IMR-90 (cell line): ENCODE results near the gene PIM3. TPM values are rescaled to one million over a fixed set of nuclear protein-coding genes. Genes with fewer than 3 reads are reported as not detected.

Experiments
- ATAC-seq: fragments of 200-7000 bp; cut with Tn5 transposase; 2 replicates; pipeline ENCODE4 v1.9.1; 2020; ENCODE audit warnings: low read depth, mild to moderate bottlenecking, moderate library complexity
- BruUV-seq: library from RNA; stranded (reverse); fragments of 400-500 nt; replicated peaks from 2 replicates; lab custom pipeline; 2021; lab: Mats Ljungman, UMichigan
- CTCF ChIA-PET: fragments of 300-600 bp; formaldehyde crosslinking; extraction: SDS; loops from one replicate; lab custom pipeline; 2021; ENCODE audit warnings: antibody characterized with exemption; lab: Yijun Ruan, JAX
- POLR2A ChIA-PET: fragments of 300-600 bp; sonication (Branson Sonifier 250); formaldehyde crosslinking; loops from one replicate; lab custom pipeline; 2022; ENCODE audit warnings: antibody characterized with exemption; ENCODE audit not compliant: unreplicated experiment; lab: Charles Lee
- DNase-seq: peaks from one replicate; pipeline ENCODE4 v3.0.0; 2013
- H2AFZ ChIP-seq: replicated peaks from 2 replicates; pipeline ENCODE3; 2013; ENCODE audit warnings: low read length, mild to moderate bottlenecking; ENCODE audit not compliant: poor library complexity
- H2AK5ac ChIP-seq: 2 replicates; pipeline ENCODE4 v1.6.1; 2013; ENCODE audit warnings: low read depth, low read length, inconsistent platforms
- H2AK9ac ChIP-seq: replicated peaks from 2 replicates; pipeline ENCODE3; 2013; ENCODE audit warnings: mild to moderate bottlenecking, low read depth, low read length, moderate library complexity; ENCODE audit not compliant: poor library complexity
- H2BK120ac ChIP-seq: 2 replicates; pipeline ENCODE4 v1.6.1; 2013; ENCODE audit warnings: low read depth, low read length, inconsistent platforms
- H2BK15ac ChIP-seq: 3 replicates; pipeline ENCODE4 v1.6.1; 2013; ENCODE audit warnings: low read depth, low read length, inconsistent platforms
- H2BK20ac ChIP-seq: 2 replicates; pipeline ENCODE4 v1.6.1; 2013; ENCODE audit warnings: low read depth, mild to moderate bottlenecking, inconsistent platforms, low read length, moderate library complexity
- H2BK5ac ChIP-seq: 2 replicates; pipeline ENCODE4 v1.6.1; 2013; ENCODE audit warnings: mild to moderate bottlenecking, low read depth, low read length, inconsistent platforms; ENCODE audit not compliant: poor library complexity, severe bottlenecking
- H3K14ac ChIP-seq: replicated peaks from 2 replicates; pipeline ENCODE4 v1.6.1; 2013; ENCODE audit warnings: low read depth, low read length, inconsistent platforms
- H3K18ac ChIP-seq: 2 replicates; pipeline ENCODE4 v1.6.1; 2013; ENCODE audit warnings: low read depth, low read length, control low read depth
- H3K23ac ChIP-seq: 2 replicates; pipeline ENCODE4 v1.6.1; 2013; ENCODE audit warnings: low read depth, low read length, inconsistent platforms
- H3K27ac ChIP-seq: 2 replicates; pipeline ENCODE4 v1.5.1; 2013; ENCODE audit warnings: mild to moderate bottlenecking, control low read depth, low read length; ENCODE audit not compliant: insufficient read depth
- H3K27me3 ChIP-seq: 2 replicates; pipeline ENCODE4 v1.6.1; 2013; ENCODE audit warnings: low read length; ENCODE audit not compliant: control insufficient read depth, insufficient read depth
- H3K36me3 ChIP-seq: 2 replicates; pipeline ENCODE4 v1.6.1; 2013; ENCODE audit warnings: low read length, mixed read lengths; ENCODE audit not compliant: control insufficient read depth, insufficient read depth
- H3K4ac ChIP-seq: 2 replicates; pipeline ENCODE4 v1.6.1; 2013; ENCODE audit warnings: low read depth, low read length, inconsistent platforms
- H3K4me1 ChIP-seq: 2 replicates; pipeline ENCODE4 v1.6.1; 2013; ENCODE audit warnings: low read length, mixed read lengths; ENCODE audit not compliant: control insufficient read depth, insufficient read depth
- H3K4me2 ChIP-seq: 2 replicates; pipeline ENCODE4 v1.6.1; 2013; ENCODE audit warnings: low read depth, mild to moderate bottlenecking, control low read depth, low read length, moderate library complexity
- H3K4me3 ChIP-seq: 2 replicates; pipeline ENCODE4 v1.5.1; 2013; ENCODE audit warnings: low read depth, mild to moderate bottlenecking, control low read depth, low read length, moderate library complexity; ENCODE audit not compliant: insufficient read depth
- H3K56ac ChIP-seq: 2 replicates; pipeline ENCODE4 v1.6.1; 2013; ENCODE audit warnings: low read length, inconsistent platforms; ENCODE audit not compliant: insufficient read depth; ENCODE audit errors: extremely low read depth
- H3K79me1 ChIP-seq, 2 experiments: 2 replicates each; pipeline ENCODE4 v1.6.1; 2013; ENCODE audit warnings: low read length in 2 of 2, inconsistent platforms in 1 of 2, low read depth in 1 of 2
- H3K9ac ChIP-seq: 2 replicates; pipeline ENCODE4 v1.6.1; 2013; ENCODE audit warnings: low read depth, low read length, control low read depth
- H3K9me1 ChIP-seq: 2 replicates; pipeline ENCODE4 v1.6.1; 2013; ENCODE audit warnings: low read length, inconsistent platforms; ENCODE audit not compliant: insufficient read depth
- H3K9me3 ChIP-seq: 2 replicates; pipeline ENCODE4 v1.6.1; 2013; ENCODE audit warnings: low read length; ENCODE audit not compliant: control insufficient read depth, insufficient read depth
- H4K20me1 ChIP-seq: 2 replicates; pipeline ENCODE4 v1.6.1; 2013; ENCODE audit warnings: low read length, inconsistent platforms; ENCODE audit not compliant: insufficient read depth
- H4K5ac ChIP-seq: 2 replicates; pipeline ENCODE4 v1.6.1; 2013; ENCODE audit warnings: mild to moderate bottlenecking, low read depth, low read length, control low read depth
- H4K8ac ChIP-seq, 2 experiments: 2 replicates each; pipeline ENCODE4 v1.6.1; 2013; ENCODE audit warnings: low read depth in 2 of 2, low read length in 2 of 2, control low read depth in 1 of 2, inconsistent platforms in 1 of 2
- H4K91ac ChIP-seq: 2 replicates; pipeline ENCODE4 v1.6.1; 2013; ENCODE audit warnings: low read depth, low read length, inconsistent platforms; ENCODE audit not compliant: insufficient read depth
- BHLHE40 ChIP-seq: fragments of 150-350 bp; IDR thresholded peaks from 2 replicates; pipeline ENCODE4 v1.6.1; 2016; ENCODE audit warnings: mild to moderate bottlenecking, low read depth, low read length
- CEBPB ChIP-seq: IDR thresholded peaks from 2 replicates; pipeline ENCODE4 v1.6.1; 2012; ENCODE audit warnings: low read depth, low read length, improper control_type of control experiment
- CHD1 ChIP-seq: IDR thresholded peaks from 2 replicates; pipeline ENCODE4 v1.6.1; 2012; ENCODE audit warnings: low read depth, low read length, improper control_type of control experiment
- FOS ChIP-seq: fragments of 150-350 bp; IDR thresholded peaks from 2 replicates; pipeline ENCODE4 v1.6.1; 2016; ENCODE audit warnings: low read depth, low read length
- MAFK ChIP-seq: IDR thresholded peaks from 2 replicates; pipeline ENCODE4 v1.6.1; 2012; ENCODE audit warnings: low read depth, low read length, improper control_type of control experiment
- MAZ ChIP-seq: IDR thresholded peaks from 2 replicates; pipeline ENCODE4 v1.6.1; 2012; ENCODE audit warnings: low read depth, mild to moderate bottlenecking, low read length, improper control_type of control experiment, moderate library complexity, borderline replicate concordance
- MXI1 ChIP-seq: IDR thresholded peaks from 2 replicates; pipeline ENCODE4 v1.6.1; 2012; ENCODE audit warnings: low read depth, mild to moderate bottlenecking, low read length, moderate library complexity, borderline replicate concordance
- NFE2L2 ChIP-seq: fragments of 150-350 bp; IDR thresholded peaks from 2 replicates; pipeline ENCODE4 v1.6.1; 2016; ENCODE audit warnings: low read depth, mild to moderate bottlenecking, low read length
- POLR2A ChIP-seq: IDR thresholded peaks from 2 replicates; pipeline ENCODE4 v1.6.1; 2012; ENCODE audit warnings: mild to moderate bottlenecking, low read depth, low read length
- RAD21 ChIP-seq: IDR thresholded peaks from 2 replicates; pipeline ENCODE4 v1.6.1; 2012; ENCODE audit warnings: low read length, improper control_type of control experiment
- RCOR1 ChIP-seq: IDR thresholded peaks from 2 replicates; pipeline ENCODE4 v1.6.1; 2012; ENCODE audit warnings: mild to moderate bottlenecking, low read length, improper control_type of control experiment; ENCODE audit not compliant: insufficient replicate concordance
- RFX5 ChIP-seq: IDR thresholded peaks from 2 replicates; pipeline ENCODE4 v1.8.0; 2012; ENCODE audit warnings: low read depth, mild to moderate bottlenecking, low read length, moderate library complexity
- SMC3 ChIP-seq: fragments of 150-350 bp; IDR thresholded peaks from 2 replicates; pipeline ENCODE4 v1.6.1; 2016; ENCODE audit warnings: low read depth, mild to moderate bottlenecking, antibody characterized with exemption, low read length, moderate library complexity
- WGBS, 2 experiments: methylation state at CpG; one replicate each; pipeline versions ENCODE4 v1.1.5 to v1.1.7; 2013; ENCODE audit warnings: missing lambda C conversion rate in 2 of 2; ENCODE audit not compliant: insufficient read length in 1 of 2; ENCODE audit errors: extremely low coverage in 2 of 2; 5-methylcytosine and 5-hydroxymethylcytosine counted together
- dilution Hi-C: fragments of 300-500 bp; cut with HindIII; formaldehyde crosslinking; loops from one replicate; pipeline ENCODE4 v1.14.3; 2018; ENCODE audit warnings: low sequenced_read_pairs; ENCODE audit not compliant: unreplicated experiment
- in situ Hi-C: fragments of 300-500 bp; cut with MboI; formaldehyde crosslinking; loops from 3 replicates; pipeline ENCODE4 v1.14.3; 2019; ENCODE audit warnings: low sequenced_read_pairs, inconsistent platforms, mixed read lengths
- intact Hi-C: fragments of 100-400 bp; cut with micrococcal nuclease; formaldehyde crosslinking; loops from 2 replicates; pipeline ENCODE4 v1.10.0; 2022
- polyA plus RNA-seq, 3 experiments: library from polyadenylated mRNA; depleted of rRNA; stranded (reverse); fragments of >200 nt; gene quantifications; 2 replicates each; pipeline ENCODE4 v1.2.3, GENCODE V29; 2012; ENCODE audit warnings: low replicate concordance in 1 of 3
- total RNA-seq: library from RNA; depleted of rRNA; stranded (reverse); fragments of >200 nt; gene quantifications from 2 replicates; pipeline ENCODE4 v1.2.3, GENCODE V29; 2012
- TF ChIP-seq, protein P1 (sequence below): fragments of 150-350 bp; IDR thresholded peaks from 2 replicates; pipeline ENCODE4 v1.6.1; 2017; ENCODE audit warnings: mild to moderate bottlenecking, antibody characterized with exemption, low read length, low read depth
- TF ChIP-seq, protein P2 (sequence below): conservative IDR thresholded peaks from 2 replicates; pipeline ENCODE4 v1.5.1; 2012; ENCODE audit warnings: mild to moderate bottlenecking, low read depth, low read length, improper control_type of control experiment

The PIM3 gene
- total and polyA plus RNA-seq, 2 of the 4 experiments (the other 2 are of a cell fraction): 8.6 to 24.7 TPM

DNA sequence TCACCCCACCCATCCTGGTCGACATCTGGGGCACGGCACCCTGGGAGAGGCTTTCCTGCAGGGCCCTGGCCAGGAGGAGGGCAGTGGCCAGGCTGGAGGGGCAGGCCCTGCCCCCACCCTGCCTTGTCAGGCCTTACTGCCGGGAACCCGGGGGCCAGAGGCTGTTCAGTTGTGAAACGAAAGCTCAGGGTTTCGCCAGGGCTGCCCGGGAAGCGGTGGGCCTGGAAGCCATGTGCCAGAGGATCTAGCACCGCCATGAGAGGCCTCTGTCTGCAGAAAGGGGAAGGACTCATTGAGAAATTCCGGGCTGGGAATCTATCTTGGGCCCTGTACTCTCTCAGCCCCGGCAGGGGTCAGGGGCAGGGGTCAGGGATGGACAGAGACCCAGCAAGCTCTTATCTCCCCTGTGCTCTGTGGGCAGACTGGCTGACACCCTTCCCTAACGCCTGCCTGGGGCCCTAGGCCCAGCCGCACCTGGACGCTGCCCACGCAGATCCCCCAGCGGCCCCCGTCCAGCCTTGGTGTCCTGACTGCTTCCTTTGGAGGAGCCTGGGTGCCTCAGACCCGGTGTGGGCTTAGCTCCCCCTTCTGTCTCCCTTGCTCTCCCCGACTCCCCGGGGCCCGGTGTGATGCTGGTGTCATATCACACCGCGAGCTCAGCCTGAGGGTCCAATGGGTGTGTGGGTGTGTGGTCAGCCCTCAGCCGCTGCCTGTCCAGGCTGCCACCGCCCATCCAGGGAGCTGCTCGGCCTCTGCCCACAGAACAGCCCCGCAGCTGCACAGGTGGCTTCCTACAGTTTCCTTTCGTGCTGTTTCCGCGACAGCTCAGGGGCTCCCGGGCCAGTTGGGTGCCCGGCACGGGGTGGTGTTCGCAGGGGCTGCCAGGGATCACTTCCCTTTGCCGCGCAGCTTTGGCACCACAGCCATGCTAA is 6.5 kb downstream of the PIM3 start:
- DNase-seq (no peak), ATAC-seq (no peak)
- Histone ChIP-seq H3K9me3 (no peaks in the 10 kb centered on the region), H2BK5ac (peak overlapping the region; percentile 22), H2BK15ac (no peak overlapping the region), H3K23ac (no peak overlapping the region), H3K9me1 (peaks cover 7% of the 10 kb centered on the region), H2BK120ac (peak overlapping the region; percentile 47), H3K27me3 (no peaks in the 10 kb centered on the region), H2AK9ac (peak overlapping the region; percentile 78), H3K27ac (peak overlapping the region; percentile 26), H4K20me1 (peaks cover 25% of the 10 kb centered on the region), H2AK5ac (peak overlapping the region; percentile 68; the same call in 1 of the 2 replicates), H3K4me3 (no peak overlapping the region), H3K9ac (peak overlapping the region; percentile 18; the same call in 1 of the 2 replicates), H2AFZ (peak overlapping the region; percentile 82), H3K4me1 (peaks cover 43% of the 10 kb centered on the region), H3K4me2 (peak overlapping the region; percentile 11; the same call in 1 of the 2 replicates), H3K36me3 (peaks cover 26% of the 10 kb centered on the region), H4K5ac (no peak overlapping the region; the same call in 1 of the 2 replicates), H3K14ac (peak overlapping the region; percentile 10; the same call in 1 of the 2 replicates), H2BK20ac (no peak overlapping the region), H3K79me1 (peaks cover 15 to 52% of the 10 kb centered on the region in 2 experiments), H3K18ac (peak overlapping the region; percentile 1; the same call in 1 of the 2 replicates), H4K8ac (peak overlapping the region; percentile 50 to 58; a peak in 2 of 4 replicates), H3K4ac (peak overlapping the region; percentile 64; the same call in 1 of the 2 replicates), H3K56ac (no peak overlapping the region), H4K91ac (peak overlapping the region; percentile 49)
- no TSS peak for BruUV-seq
- CTCF ChIA-PET: no interaction called here
- in situ Hi-C loops: no loop called here
- dilution Hi-C loops: no loop called here
- intact Hi-C loops: no loop called here
- POLR2A ChIA-PET: no interaction called here
- 48% methylated on average over 22 of the region's 36 CpGs; no CpG with 5 or more reads in 1 of the 2 experiments for WGBS, 2 experiments
- TF ChIP-seq, protein P1, sequence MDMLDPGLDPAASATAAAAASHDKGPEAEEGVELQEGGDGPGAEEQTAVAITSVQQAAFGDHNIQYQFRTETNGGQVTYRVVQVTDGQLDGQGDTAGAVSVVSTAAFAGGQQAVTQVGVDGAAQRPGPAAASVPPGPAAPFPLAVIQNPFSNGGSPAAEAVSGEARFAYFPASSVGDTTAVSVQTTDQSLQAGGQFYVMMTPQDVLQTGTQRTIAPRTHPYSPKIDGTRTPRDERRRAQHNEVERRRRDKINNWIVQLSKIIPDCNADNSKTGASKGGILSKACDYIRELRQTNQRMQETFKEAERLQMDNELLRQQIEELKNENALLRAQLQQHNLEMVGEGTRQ: no peak
- TF ChIP-seq MAFK (no peak), CHD1 (no peak), RFX5 (no peak), RAD21 (no peak), BHLHE40 (no peak), NFE2L2 (no peak), POLR2A (0 out of 2 replicates have a peak, but pooled peaks have one; percentile 21), FOS (no peak), CEBPB (peak; percentile 53), RCOR1 (no peak), MXI1 (peak; percentile 55; the same call in 1 of the 2 replicates), SMC3 (no peak), MAZ (peak; percentile 25; the same call in 1 of the 2 replicates)
- TF ChIP-seq, protein P2, sequence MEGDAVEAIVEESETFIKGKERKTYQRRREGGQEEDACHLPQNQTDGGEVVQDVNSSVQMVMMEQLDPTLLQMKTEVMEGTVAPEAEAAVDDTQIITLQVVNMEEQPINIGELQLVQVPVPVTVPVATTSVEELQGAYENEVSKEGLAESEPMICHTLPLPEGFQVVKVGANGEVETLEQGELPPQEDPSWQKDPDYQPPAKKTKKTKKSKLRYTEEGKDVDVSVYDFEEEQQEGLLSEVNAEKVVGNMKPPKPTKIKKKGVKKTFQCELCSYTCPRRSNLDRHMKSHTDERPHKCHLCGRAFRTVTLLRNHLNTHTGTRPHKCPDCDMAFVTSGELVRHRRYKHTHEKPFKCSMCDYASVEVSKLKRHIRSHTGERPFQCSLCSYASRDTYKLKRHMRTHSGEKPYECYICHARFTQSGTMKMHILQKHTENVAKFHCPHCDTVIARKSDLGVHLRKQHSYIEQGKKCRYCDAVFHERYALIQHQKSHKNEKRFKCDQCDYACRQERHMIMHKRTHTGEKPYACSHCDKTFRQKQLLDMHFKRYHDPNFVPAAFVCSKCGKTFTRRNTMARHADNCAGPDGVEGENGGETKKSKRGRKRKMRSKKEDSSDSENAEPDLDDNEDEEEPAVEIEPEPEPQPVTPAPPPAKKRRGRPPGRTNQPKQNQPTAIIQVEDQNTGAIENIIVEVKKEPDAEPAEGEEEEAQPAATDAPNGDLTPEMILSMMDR: no peak
